T-helper 2 cell treated with Interferon-gamma antibody and Interleukin-4, amounts not matched to agents 5 μg/mL and 100 μg/mL, for 36 hours (primary cell): Measurements from ENCODE around the gene MOB2.

ENCODE experiments used
- DNase-seq: peaks from one replicate; pipeline ENCODE4 v3.0.0; 2021; ENCODE audit warnings: low spot score
- H3K27ac Mint-ChIP-seq: one replicate; pipeline ENCODE4 v1.8.0; 2021; ENCODE audit warnings: mild to moderate bottlenecking, mixed read lengths
- H3K27me3 Mint-ChIP-seq: one replicate; pipeline ENCODE4 v1.8.0; 2021; ENCODE audit warnings: low read depth, mixed read lengths
- H3K36me3 Mint-ChIP-seq: one replicate; pipeline ENCODE4 v1.8.0; 2021; ENCODE audit warnings: low read depth, mixed read lengths
- H3K4me1 Mint-ChIP-seq: one replicate; pipeline ENCODE4 v1.8.0; 2021; ENCODE audit warnings: low read depth, mixed read lengths
- H3K4me3 Mint-ChIP-seq: one replicate; pipeline ENCODE4 v1.8.0; 2022; ENCODE audit warnings: mild to moderate bottlenecking, moderate library complexity, mixed read lengths
- H3K9me3 Mint-ChIP-seq: one replicate; pipeline ENCODE4 v1.8.0; 2021; ENCODE audit warnings: mixed read lengths

MOB2 gene

DNA sequence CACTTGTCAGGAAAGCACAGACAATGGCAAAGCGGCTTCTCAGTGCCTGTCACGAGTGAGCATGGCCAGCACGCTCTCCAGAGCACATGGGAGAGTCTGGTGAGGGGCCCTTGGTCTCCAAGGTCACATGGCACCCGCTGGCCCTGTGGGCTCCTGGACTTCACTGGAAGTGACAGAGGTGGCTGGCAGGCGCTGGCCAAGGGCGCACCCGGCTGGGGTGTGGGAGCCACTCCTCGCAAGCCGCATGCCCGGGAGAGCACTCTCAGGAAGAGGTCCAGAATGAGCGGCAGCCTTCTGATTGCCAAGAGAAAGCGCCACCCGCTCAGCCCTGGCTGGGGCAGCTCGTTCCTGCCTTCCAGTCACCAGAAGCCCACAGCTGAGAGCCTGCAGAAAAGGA, 17.1 kb upstream of the MOB2 start:
- no peaks in the 10 kb centered on the region for H3K4me1 Mint-ChIP-seq
- H3K36me3 Mint-ChIP-seq, result peaks cover 5% of the 10 kb centered on the region
- no peak overlapping the region for H3K27ac Mint-ChIP-seq

DNA sequence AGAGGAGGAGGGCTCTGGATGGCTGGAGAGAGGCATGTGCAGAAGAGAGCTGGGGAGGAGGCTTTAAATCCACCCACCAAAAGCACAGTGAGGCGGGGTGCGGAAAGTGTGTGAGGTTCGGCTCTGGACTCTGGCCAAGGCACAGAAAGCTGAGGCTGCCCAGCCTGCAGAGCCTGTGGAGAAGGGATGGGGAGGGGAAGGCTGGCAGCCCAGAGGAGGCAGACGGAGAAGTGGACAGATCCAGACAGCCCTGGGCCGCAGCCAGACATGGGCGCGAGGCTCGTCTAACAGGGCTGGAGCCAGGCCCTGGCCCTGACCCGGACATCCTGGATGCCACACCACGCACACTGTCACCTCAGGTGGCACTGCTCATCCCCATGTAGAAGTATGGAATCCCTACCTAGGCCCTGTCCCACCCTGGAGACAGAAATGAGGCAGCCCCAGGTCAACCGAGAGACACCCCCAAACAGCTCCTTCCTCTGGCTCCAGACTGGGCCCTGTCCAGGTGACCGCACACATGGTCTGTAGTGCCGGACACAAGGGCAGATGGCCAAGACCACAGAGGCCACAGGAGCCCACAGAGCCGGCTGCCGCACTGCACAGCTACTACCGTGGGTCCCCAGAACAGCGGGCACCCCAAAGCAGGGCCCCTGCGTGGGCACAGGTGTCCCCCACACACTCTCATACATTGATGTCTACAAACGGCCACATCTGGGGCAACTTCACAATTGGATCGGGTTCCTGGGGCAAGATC, 16.6 kb upstream of the MOB2 start:
- H3K4me1 Mint-ChIP-seq, result peaks cover 3% of the 10 kb centered on the region
- H3K27me3 Mint-ChIP-seq, result no peaks in the 10 kb centered on the region
- H3K36me3 Mint-ChIP-seq, result peaks cover 5% of the 10 kb centered on the region
- H3K9me3 Mint-ChIP-seq, result no peaks in the 10 kb centered on the region
- DNase-seq, result no peak
- H3K27ac Mint-ChIP-seq, result no peak overlapping the region
- H3K4me3 Mint-ChIP-seq, result no peak overlapping the region

More for the DNA sequence above, 17.1 kb upstream of the MOB2 start:
- DNase-seq, result no peak
- no peak overlapping the region for H3K4me3 Mint-ChIP-seq
- no peaks in the 10 kb centered on the region for H3K9me3 Mint-ChIP-seq
- H3K27me3 Mint-ChIP-seq, result no peaks in the 10 kb centered on the region

DNA sequence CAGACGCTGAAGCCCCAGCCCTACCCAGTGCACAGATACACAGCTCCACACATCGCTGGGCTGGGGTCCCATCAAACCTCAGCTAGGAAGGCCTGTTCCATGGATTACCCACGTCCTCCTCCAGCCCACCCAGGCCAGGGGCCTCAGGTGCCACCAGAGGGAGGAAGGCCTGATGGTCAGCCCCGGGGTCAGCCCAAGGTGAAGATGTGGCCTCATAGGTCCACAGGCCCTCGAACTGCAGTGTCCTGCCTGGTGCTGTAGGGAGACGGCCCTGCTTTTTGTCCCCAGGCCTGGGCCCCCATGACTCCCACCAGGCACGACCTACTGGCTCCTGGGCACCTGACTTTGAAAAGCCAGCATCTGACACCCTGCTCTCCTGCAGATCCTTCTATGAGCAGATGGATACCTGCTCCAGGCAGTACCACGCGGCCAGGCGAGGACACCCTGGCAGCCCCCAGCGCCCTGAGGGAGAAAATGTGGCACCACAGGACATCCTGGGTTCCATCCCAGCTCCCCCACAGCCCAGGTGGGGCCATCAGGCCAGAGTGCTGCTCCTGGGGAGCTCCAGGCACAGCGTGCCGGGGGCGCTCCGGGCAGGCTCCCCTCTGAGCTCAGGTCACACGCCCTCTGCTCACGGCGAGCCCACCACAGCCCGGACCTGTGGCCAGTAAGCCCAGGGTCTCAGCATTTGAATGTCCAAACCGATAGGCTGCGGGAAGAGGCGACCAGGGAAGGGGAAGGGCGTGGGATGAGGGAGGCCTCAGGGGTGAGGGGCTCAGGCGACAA, 15.8 kb upstream of the MOB2 start:
- no peaks in the 10 kb centered on the region for H3K9me3 Mint-ChIP-seq
- H3K36me3 Mint-ChIP-seq, result peaks cover 5% of the 10 kb centered on the region
- H3K4me3 Mint-ChIP-seq, result no peak overlapping the region
- H3K27ac Mint-ChIP-seq, result no peak overlapping the region
- DNase-seq, result no peak
- H3K4me1 Mint-ChIP-seq, result peaks cover 9% of the 10 kb centered on the region
- no peaks in the 10 kb centered on the region for H3K27me3 Mint-ChIP-seq

DNA sequence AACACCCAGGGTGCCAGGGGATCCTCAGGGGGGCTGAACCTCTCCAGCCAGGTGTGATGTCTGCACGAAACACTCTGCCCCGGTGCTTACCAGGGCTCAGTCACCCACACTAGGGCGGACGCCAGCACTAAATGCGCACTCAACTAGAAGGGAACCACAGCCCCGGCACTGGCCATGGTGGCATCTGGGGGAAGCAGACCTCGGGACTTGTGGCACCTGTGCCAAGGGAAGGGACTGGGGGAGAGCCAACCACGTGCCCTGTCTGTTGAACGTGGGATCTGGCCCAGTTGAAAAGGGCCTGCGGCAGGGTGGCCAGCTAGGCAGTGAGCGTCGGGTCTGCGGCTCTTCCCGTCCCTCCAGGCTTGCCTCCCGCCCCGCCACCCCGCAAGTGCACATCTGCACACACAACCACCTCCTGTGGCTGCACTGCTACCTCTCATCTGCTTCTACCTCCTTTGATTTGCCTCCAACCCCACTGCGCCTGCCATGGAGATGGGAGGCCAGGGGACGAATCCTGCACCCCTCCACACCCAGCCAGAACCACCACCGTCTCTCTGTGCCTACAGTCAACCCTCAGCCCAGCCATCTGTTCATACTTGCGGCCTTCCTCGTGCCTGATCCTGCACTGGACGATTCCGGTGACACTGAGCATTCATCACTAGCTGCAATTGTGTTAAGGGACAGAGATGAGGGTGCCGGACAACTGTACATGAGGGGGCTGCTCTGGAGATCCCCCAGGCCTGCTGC, 15.0 kb upstream of the MOB2 start:
- Mint-ChIP-seq H3K27ac (no peak overlapping the region), H3K4me1 (peaks cover 16% of the 10 kb centered on the region), H3K27me3 (no peaks in the 10 kb centered on the region), H3K4me3 (no peak overlapping the region), H3K36me3 (peaks cover 5% of the 10 kb centered on the region), H3K9me3 (no peaks in the 10 kb centered on the region)
- DNase-seq, result no peak

DNA sequence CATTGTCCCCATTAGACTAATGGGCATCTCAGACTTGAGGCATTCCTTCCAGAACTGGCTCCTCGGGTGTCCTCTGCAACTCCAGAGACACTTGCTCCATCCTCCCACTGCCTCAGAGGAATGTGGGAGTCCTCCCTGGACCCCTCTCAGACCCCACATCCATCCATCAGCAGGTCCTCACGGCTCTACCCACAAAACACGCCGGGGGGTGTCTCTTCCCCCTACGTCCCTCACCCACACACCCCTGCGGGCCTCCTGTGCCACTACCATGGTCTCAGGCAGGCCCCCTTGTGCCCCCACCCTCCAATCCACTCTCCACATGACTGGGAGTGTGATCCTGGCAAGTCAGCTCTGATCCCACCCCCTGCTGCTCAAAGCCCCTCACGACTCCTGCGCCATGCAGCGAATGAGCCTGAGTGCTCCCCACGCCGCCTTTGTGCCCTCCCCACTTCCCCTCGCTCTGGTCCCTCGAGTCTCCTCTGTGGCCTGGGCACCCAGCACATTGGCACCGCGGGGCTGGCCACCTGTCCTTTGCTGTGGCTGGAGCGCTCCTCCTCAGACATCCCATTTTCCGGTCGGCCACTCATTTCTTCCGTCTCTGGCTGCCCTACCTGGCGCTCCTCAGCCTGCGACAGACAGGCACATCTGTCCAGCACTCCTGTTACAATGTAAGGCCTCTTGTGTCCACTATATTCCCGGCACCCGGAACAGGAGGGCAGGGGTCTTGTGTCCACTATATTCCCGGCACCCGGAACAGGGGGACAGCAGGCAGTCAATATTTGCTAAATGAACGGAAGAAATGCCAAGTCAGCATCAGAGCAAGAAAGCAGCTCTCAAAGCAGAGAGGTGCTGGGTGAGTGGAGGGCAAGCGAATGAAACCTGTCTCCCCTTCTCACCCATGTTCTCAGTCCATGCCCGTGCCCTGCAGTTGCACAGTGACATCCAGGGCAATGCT, 14.2 kb upstream of the MOB2 start:
- DNase-seq, result no peak
- Mint-ChIP-seq H3K27ac (no peak overlapping the region), H3K4me1 (peaks cover 19% of the 10 kb centered on the region), H3K9me3 (no peaks in the 10 kb centered on the region), H3K4me3 (no peak overlapping the region), H3K36me3 (peaks cover 5% of the 10 kb centered on the region), H3K27me3 (no peaks in the 10 kb centered on the region)

DNA sequence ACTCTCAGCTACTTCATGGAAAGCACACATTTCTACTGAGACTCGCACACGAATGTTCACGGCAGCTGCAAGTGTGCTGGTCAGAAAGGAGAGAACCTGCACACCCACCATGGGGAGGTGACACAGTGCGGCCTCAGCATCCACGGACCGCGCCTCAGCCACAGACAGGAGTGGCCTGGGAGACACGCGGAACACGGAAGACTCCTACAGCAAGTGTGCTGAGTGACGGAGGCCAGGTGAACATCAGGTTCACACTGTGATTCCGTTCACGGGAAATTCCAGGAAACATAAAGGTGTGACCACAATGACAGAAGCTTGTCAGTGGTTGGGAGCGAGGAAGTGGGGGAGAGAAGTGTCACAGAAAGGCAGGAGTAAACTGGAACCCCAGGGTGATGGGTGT, 13.3 kb upstream of the MOB2 start:
- Mint-ChIP-seq H3K4me1 (peaks cover 19% of the 10 kb centered on the region), H3K4me3 (no peak overlapping the region), H3K9me3 (no peaks in the 10 kb centered on the region), H3K27me3 (no peaks in the 10 kb centered on the region), H3K27ac (no peak overlapping the region), H3K36me3 (peaks cover 5% of the 10 kb centered on the region)
- no peak for DNase-seq

DNA sequence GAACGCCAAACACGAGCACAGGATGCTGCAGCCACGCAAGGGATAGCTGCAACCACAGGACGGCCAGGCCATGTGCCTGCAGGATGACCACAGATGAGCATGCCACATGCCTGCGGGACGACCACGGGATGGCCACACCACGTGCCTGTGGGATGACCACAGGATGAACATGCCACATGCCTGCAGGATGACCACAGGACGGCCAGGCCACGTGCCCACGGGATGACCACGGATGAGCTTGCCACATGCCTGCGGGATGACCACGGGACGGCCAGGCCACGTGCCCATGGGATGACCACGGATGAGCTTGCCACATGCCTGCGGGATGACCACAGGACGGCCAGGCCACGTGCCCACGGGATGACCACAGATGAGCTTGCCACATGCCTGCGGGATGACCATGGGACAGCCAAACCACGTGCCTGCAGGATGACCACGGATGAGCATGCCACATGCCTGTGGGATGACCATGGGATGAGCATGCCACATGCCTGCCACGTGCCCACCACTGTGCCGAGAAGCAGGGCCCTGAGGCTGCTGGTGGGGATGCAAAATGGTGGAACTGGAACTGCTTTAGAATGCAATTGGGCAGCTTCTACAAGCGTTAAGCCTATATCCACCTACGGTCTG, 12.8 kb upstream of the MOB2 start:
- no peaks in the 10 kb centered on the region for H3K9me3 Mint-ChIP-seq
- H3K4me1 Mint-ChIP-seq, result peaks cover 19% of the 10 kb centered on the region
- no peak overlapping the region for H3K27ac Mint-ChIP-seq
- DNase-seq, result no peak
- H3K36me3 Mint-ChIP-seq, result peaks cover 5% of the 10 kb centered on the region
- no peak overlapping the region for H3K4me3 Mint-ChIP-seq
- no peaks in the 10 kb centered on the region for H3K27me3 Mint-ChIP-seq

DNA sequence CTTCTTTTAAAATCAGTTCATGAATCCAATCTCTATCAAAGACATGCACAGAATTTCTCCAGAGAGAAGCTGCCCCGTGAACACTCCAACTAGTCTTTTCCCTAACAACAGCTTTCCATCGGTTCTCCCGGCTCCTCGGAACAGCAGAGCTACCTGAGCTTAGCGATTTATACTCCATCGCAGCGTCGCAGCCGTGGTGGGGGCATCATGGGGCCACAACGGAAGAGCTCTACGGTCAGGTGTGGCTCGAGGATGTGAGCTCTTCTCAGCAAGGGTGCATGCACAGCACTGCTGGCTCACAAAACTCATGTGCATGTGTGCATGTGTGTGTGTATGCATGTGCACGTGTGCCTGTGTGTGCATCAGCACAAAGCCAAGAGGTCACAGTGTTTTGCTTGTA, 11.7 kb upstream of the MOB2 start:
- Mint-ChIP-seq H3K4me1 (peaks cover 19% of the 10 kb centered on the region), H3K27ac (no peak overlapping the region), H3K4me3 (no peak overlapping the region), H3K9me3 (no peaks in the 10 kb centered on the region), H3K36me3 (peaks cover 5% of the 10 kb centered on the region), H3K27me3 (no peaks in the 10 kb centered on the region)
- DNase-seq, result no peak

DNA sequence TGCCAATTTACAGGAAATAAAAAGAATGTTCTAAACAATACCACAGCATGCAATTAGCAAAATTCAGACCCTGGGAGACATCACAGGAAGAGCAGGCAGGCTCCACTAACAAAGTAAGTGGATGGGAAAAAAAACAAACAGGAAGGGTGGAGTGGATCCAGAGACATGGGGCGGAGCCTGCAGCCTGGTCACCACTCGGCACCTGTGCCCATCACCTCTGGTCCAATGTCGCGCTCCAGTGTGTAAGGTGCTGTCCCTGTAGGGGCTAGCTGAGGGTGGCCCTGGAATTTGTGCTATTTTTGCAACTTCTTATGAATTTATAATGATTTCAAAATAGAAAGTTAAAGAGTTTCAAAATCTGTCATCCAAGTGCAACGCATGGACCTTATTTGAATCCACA, 11.0 kb upstream of the MOB2 start:
- no peaks in the 10 kb centered on the region for H3K27me3 Mint-ChIP-seq
- H3K4me1 Mint-ChIP-seq, result peaks cover 19% of the 10 kb centered on the region
- DNase-seq, result no peak
- H3K27ac Mint-ChIP-seq, result no peak overlapping the region
- H3K4me3 Mint-ChIP-seq, result no peak overlapping the region
- H3K36me3 Mint-ChIP-seq, result peaks cover 5% of the 10 kb centered on the region
- no peaks in the 10 kb centered on the region for H3K9me3 Mint-ChIP-seq

DNA sequence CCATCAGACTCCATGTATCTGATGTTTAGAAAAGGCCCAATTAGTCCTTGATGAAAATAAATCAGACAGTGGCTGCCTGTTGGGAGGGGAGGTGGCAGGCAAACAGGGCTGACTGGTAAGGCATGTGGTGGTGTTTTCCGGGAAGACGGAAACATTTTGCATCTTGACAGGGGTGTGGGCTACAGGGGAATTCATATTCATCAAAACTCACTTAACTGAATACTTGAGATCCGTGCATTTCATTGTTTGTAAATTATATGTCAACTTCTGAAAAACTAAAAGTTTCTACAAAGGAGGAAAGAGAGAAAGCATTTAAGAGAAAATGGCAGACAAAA, 10.1 kb upstream of the MOB2 start:
- Mint-ChIP-seq H3K4me1 (peaks cover 19% of the 10 kb centered on the region), H3K27me3 (no peaks in the 10 kb centered on the region), H3K9me3 (no peaks in the 10 kb centered on the region), H3K36me3 (peaks cover 3% of the 10 kb centered on the region), H3K27ac (no peak overlapping the region), H3K4me3 (no peak overlapping the region)
- no peak for DNase-seq

DNA sequence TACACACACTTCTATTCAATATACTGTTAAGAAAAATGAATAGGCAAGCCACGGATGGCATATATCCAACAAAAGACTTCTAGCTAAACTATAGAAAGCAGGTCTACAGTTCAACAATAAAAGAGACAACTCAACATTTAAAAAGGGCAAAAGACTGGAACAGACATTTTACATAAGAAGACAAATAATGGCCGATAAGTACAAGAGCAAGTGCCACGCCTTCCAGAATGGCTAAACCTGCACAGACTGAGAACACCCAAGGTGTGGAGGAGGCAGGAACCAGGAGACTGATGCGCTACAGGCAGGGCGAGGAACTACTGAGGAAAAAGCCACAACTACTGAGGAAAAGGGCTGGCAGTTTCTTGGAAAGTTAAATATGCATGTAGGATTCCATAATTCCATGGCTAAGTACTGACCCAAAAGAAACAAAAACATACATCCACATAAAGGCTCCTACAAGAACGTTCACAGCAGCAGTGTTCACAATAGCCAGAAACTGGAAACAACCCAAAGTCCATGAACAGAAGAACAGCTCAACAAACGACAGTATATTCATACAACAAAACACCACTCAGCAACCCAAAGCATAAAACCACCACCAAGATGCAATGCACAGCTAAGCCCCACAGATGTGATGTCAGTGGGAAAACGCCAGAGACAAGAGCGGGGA, 9.6 kb upstream of the MOB2 start:
- Mint-ChIP-seq H3K4me3 (no peak overlapping the region), H3K36me3 (peaks cover 3% of the 10 kb centered on the region), H3K9me3 (no peaks in the 10 kb centered on the region), H3K4me1 (peaks cover 19% of the 10 kb centered on the region), H3K27me3 (no peaks in the 10 kb centered on the region), H3K27ac (no peak overlapping the region)
- DNase-seq, result no peak

DNA sequence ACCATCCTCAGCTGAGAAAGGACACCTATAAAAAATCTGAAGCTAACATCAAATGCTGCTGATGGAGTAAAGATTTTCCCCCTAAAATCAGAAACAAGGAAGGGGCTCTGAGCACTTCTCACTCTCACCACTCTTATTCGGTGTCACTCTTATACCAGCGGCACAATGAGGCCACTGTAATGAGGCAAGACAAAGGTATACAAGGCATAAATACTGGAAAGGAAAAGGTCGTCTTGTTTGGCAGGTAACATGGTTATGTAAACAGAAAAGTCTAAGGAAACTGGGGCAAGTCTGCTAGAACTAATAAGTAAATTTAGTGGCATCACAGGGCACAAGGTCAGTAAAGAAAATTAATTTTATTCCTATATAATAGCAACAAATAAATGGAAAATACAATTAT, 8.1 kb upstream of the MOB2 start:
- H3K27me3 Mint-ChIP-seq, result no peaks in the 10 kb centered on the region

More for the DNA sequence above, 8.1 kb upstream of the MOB2 start:
- H3K27ac Mint-ChIP-seq, result no peak overlapping the region
- H3K4me1 Mint-ChIP-seq, result peaks cover 19% of the 10 kb centered on the region
- H3K9me3 Mint-ChIP-seq, result no peaks in the 10 kb centered on the region
- peaks cover 3% of the 10 kb centered on the region for H3K36me3 Mint-ChIP-seq
- no peak overlapping the region for H3K4me3 Mint-ChIP-seq
- DNase-seq, result no peak
